Panc1 (cell line): Measurements from ENCODE around the gene TMEM63B. TPM values are rescaled to one million over a fixed set of nuclear protein-coding genes. Genes with fewer than 3 reads are reported as not detected.
A peak's percentile ranks its signal among the peaks of the same experiment; 100 is the strongest.

Experiments used
- ATAC-seq: fragments of 200-7000 bp; cut with Tn5 transposase; 2 replicates; pipeline ENCODE4 v1.9.1; 2020; ENCODE audit warnings: mild to moderate bottlenecking, moderate library complexity
- BruUV-seq: library from RNA; stranded (reverse); fragments of 400-500 nt; replicated peaks from 2 replicates; lab custom pipeline; 2021; lab: Mats Ljungman, UMichigan
- CTCF ChIA-PET: fragments of 300-600 bp; sonication (Branson Sonifier 250); formaldehyde crosslinking; loops from one replicate; lab custom pipeline; 2022; ENCODE audit warnings: antibody characterized with exemption; lab: Charles Lee
- POLR2A ChIA-PET: fragments of 300-600 bp; sonication (Branson Sonifier 250); formaldehyde crosslinking; loops from one replicate; lab custom pipeline; 2022; ENCODE audit warnings: antibody characterized with exemption; lab: Charles Lee
- DNase-seq: peaks from one replicate; pipeline ENCODE4 v3.0.0-alpha.2; 2010; ENCODE audit warnings: low read depth, low spot score
- H3K27ac ChIP-seq: 2 replicates; pipeline ENCODE4 v1.5.1; 2011; ENCODE audit warnings: mild to moderate bottlenecking, low read length, inconsistent platforms
- H3K27me3 ChIP-seq: fragments of 200-500 bp; sonication (Bioruptor generic); 2 replicates; pipeline ENCODE4 v1.6.0; 2014; ENCODE audit warnings: low read length, inconsistent platforms; ENCODE audit not compliant: control insufficient read depth, insufficient read depth
- H3K36me3 ChIP-seq: fragments of 200-500 bp; sonication (Bioruptor generic); 2 replicates; pipeline ENCODE4 v1.5.1; 2014; ENCODE audit warnings: inconsistent platforms, mild to moderate bottlenecking, low read length, moderate library complexity; ENCODE audit not compliant: control insufficient read depth, insufficient read depth
- H3K4me1 ChIP-seq: 2 replicates; pipeline ENCODE4 v1.5.1; 2011; ENCODE audit warnings: inconsistent platforms, mild to moderate bottlenecking, low read length, moderate library complexity; ENCODE audit not compliant: control insufficient read depth, insufficient read depth
- H3K4me3 ChIP-seq, 2 experiments: 2 replicates each; pipeline ENCODE4 v1.5.1; 2011 to 2012; ENCODE audit warnings: low read depth in 2 of 2, low read length in 2 of 2, mild to moderate bottlenecking in 2 of 2, inconsistent platforms in 1 of 2, moderate library complexity in 1 of 2
- H3K9me3 ChIP-seq: fragments of 200-500 bp; sonication (Bioruptor generic); 2 replicates; pipeline ENCODE4 v1.5.1; 2014; ENCODE audit warnings: low read depth, mild to moderate bottlenecking, inconsistent platforms, low read length, moderate library complexity; ENCODE audit not compliant: control insufficient read depth, insufficient read depth
- CTCF ChIP-seq: fragments of 450-650 bp; IDR thresholded peaks from 2 replicates; pipeline ENCODE4 v1.5.1; 2017; ENCODE audit warnings: mild to moderate bottlenecking
- POLR2AphosphoS5 ChIP-seq: IDR thresholded peaks from 2 replicates; pipeline ENCODE4 v1.6.1; 2012; ENCODE audit warnings: mild to moderate bottlenecking, low read depth, low read length, moderate library complexity
- SIN3A ChIP-seq: IDR thresholded peaks from 2 replicates; pipeline ENCODE4 v1.6.1; 2012; ENCODE audit warnings: low read depth, mild to moderate bottlenecking, low read length, moderate library complexity, borderline replicate concordance; ENCODE audit not compliant: insufficient read depth
- TCF7L2 ChIP-seq: IDR thresholded peaks from 2 replicates; pipeline ENCODE4 v1.6.1; 2011; ENCODE audit warnings: mild to moderate bottlenecking, low read depth, low read length, inconsistent platforms
- in situ Hi-C: cut with HindIII; loops from 2 replicates; pipeline ENCODE4 v1.10.0; 2016; ENCODE audit warnings: low sequenced_read_pairs, low pct_unique_long_range_greater_than_20kb
- intact Hi-C: fragments of 100-400 bp; cut with micrococcal nuclease; formaldehyde crosslinking; loops from one replicate; pipeline ENCODE4 v1.10.0; 2022; ENCODE audit not compliant: unreplicated experiment
- total RNA-seq: library from RNA; stranded (reverse); gene quantifications from one replicate; pipeline ENCODE4 v1.2.1, GENCODE V29; 2021; ENCODE audit not compliant: unreplicated experiment
- TF ChIP-seq, protein P1 (sequence below), 2 experiments: IDR thresholded peaks; 2 replicates each; pipeline ENCODE4 v1.6.1; 2011 to 2012; ENCODE audit warnings: low read depth in 2 of 2, control low read depth in 1 of 2, low read length in 1 of 2, mild to moderate bottlenecking in 1 of 2, moderate library complexity in 1 of 2; ENCODE audit not compliant: insufficient read depth in 1 of 2

The TMEM63B gene
- total RNA-seq, 1 experiment from 2014 or later = 54.1 TPM

DNA sequence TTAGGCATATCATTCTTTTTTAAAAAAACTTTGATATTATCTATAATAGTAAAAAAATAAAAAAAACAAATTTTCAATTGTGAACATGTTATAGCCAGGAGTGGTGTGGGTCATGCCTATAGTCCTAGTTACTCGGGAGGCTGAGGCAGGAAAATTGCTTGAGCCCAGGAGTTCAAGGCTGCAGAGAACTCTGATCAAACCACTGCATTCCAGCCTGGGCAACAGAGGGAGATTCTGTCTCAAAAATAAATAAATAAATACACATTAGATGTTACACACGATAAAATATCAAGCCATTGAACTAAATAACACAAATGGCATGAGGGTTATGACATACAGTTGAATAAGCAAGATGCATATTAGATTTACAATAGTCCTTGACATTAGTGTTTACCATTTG is 61.5 kb downstream of the TMEM63B start:
- Histone ChIP-seq H3K9me3 (no peaks in the 10 kb centered on the region), H3K27ac (no peak overlapping the region), H3K4me1 (no peaks in the 10 kb centered on the region; the same call in 1 of the 2 replicates), H3K27me3 (no peaks in the 10 kb centered on the region), H3K4me3 (no peak overlapping the region), H3K36me3 (no peaks in the 10 kb centered on the region)
- DNase-seq (no peak), ATAC-seq (no peak)
- intact Hi-C loops (no loop called here), in situ Hi-C loops (no loop called here)
- no TSS peak for BruUV-seq
- ChIA-PET CTCF (no interaction called here), POLR2A (no interaction called here)
- TF ChIP-seq SIN3A = no peak
- TF ChIP-seq, protein P1, sequence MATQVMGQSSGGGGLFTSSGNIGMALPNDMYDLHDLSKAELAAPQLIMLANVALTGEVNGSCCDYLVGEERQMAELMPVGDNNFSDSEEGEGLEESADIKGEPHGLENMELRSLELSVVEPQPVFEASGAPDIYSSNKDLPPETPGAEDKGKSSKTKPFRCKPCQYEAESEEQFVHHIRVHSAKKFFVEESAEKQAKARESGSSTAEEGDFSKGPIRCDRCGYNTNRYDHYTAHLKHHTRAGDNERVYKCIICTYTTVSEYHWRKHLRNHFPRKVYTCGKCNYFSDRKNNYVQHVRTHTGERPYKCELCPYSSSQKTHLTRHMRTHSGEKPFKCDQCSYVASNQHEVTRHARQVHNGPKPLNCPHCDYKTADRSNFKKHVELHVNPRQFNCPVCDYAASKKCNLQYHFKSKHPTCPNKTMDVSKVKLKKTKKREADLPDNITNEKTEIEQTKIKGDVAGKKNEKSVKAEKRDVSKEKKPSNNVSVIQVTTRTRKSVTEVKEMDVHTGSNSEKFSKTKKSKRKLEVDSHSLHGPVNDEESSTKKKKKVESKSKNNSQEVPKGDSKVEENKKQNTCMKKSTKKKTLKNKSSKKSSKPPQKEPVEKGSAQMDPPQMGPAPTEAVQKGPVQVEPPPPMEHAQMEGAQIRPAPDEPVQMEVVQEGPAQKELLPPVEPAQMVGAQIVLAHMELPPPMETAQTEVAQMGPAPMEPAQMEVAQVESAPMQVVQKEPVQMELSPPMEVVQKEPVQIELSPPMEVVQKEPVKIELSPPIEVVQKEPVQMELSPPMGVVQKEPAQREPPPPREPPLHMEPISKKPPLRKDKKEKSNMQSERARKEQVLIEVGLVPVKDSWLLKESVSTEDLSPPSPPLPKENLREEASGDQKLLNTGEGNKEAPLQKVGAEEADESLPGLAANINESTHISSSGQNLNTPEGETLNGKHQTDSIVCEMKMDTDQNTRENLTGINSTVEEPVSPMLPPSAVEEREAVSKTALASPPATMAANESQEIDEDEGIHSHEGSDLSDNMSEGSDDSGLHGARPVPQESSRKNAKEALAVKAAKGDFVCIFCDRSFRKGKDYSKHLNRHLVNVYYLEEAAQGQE (IDR thresholded peaks at IDR 0.05; ENCODE audit: insufficient read depth in 1 of 2, low read depth in 2 of 2, low read length in 1 of 2) = no peak
- no peak for TF ChIP-seq TCF7L2
- TF ChIP-seq POLR2AphosphoS5 = no peak
- no peak for TF ChIP-seq CTCF

- Histone ChIP-seq H3K4me1 (no peaks in the 10 kb centered on the region; the same call in 1 of the 2 replicates), H3K36me3 (no peaks in the 10 kb centered on the region), H3K4me3 (no peak overlapping the region), H3K27ac (no peak overlapping the region), H3K9me3 (no peaks in the 10 kb centered on the region), H3K27me3 (no peaks in the 10 kb centered on the region)
- in situ Hi-C loops = no loop called here
- TF ChIP-seq TCF7L2 (no peak), SIN3A (no peak), CTCF (no peak), POLR2AphosphoS5 (no peak)
- TF ChIP-seq, protein P1 (IDR thresholded peaks at IDR 0.05; ENCODE audit: insufficient read depth in 1 of 2, low read depth in 2 of 2, low read length in 1 of 2) = no peak
- ChIA-PET POLR2A (interaction anchor here (0.5 to 0.7 kb wide), 4 partner anchors 9 to 91 kb away, joined by 3 to 6 read pairs (median 4); no protein-coding TSS in a partner anchor), CTCF (interaction anchor here (0.6 to 0.8 kb wide), 3 partner anchors 32 to 41 kb away, joined by 4 to 6 read pairs (median 5); no protein-coding TSS in a partner anchor)
- DNase-seq = no peak
- peak; percentile 59; the same call in 1 of the 2 replicates for ATAC-seq
- no TSS peak for BruUV-seq
- intact Hi-C loops = no loop called here
Measured at GRCh38 chr6:44189257-44189656, 61.9 kb downstream of the TMEM63B start.
